ENCODE data around the gene AMDHD1.

The AMDHD1 gene

DNA sequence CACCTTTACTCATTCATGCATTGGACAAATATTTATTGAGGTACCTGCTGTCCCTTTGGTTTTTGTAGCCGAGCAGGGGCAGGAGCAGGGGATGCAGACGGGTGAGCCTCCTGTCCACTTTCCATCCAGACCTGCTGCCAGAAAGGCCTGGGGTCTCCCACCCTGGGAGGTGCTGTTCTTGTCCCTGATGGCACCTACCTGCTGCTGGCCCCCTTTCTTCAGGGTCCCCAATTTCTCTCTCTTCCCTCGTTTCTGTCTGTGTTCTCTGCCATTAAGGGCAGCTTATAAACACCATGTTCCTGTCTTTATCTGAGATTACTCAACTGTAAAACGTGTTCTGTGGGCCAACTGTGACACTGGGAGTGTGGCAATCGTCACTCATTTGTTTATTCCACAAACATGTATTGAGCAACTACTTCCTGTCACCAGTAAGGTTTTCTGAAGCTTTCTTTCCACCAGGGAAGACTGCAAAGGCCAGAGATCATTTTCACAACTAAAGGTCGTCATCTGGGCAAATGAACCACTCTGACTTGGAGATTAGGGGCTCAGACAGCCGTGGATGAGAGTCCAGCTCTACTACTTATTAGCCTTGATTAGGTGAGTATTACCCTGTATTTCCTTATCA lies 53.0 kb downstream of the AMDHD1 start, which contains the start of gene HAL:
Gene HAL (minus strand): TSS at position 311 of the 625 bp plus-strand sequence. CDS start 434 bp downstream, outside the sequence.
- DNase-seq (ENCODE audit: low read depth) = peak; percentile 23

GRCh38 chr12:95997276-95997675 lies 54.1 kb downstream of the AMDHD1 start:
- no peak for DNase-seq (ENCODE audit: low read depth)

DNA sequence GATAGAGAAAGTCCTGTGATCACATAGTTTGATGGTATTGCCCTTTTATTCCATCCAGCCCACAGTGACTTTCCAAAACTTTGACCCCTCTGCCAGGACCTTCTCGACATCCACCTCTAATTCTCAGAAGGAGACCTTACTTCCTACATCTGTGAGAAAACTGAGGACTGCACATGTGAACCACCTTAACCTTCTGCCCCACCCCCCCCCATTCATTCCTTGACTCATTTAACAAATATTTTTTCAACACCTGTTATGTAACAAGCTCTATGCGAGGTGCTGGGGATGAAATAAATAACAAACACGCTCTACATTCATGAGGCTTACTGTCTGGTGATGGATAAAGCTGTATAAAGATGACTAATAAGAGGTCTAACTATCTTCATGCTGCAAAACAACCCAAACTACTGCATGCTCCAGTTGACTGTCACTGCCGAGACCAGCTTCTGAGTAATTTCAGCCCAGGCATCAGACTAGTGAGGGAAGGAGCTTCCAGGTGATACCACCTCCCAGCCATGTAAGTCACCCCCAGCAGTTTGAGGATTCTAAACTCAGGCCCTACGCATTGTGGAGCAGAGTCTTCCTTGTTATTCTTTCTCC lies 54.9 kb downstream of the AMDHD1 start:
- no peak for DNase-seq (ENCODE audit: low read depth)

GRCh38 chr12:95998611-95999286 lies 55.6 kb downstream of the AMDHD1 start:
- DNase-seq (ENCODE audit: low read depth) = peak; percentile 49

DNA sequence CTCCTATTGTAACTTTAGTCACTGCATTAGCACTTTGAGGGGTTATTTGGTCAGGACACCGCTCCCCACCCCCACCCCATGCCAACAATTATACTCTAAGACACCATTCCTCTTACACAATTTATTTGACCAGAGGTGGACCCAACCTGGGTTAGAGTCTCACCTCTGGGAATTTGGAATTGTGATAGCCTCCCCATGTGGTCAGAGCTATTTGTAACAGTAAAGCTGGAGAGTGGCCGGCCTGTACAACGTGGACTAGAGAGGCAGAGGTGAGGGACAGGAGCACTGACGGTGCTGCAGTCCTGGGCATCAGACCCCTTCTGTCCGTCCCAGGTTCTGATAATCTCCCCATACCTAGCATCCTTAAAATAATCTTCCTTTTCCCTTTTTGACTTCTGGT lies 56.4 kb downstream of the AMDHD1 start:
- DNase-seq (ENCODE audit: low read depth) = no peak

DNA sequence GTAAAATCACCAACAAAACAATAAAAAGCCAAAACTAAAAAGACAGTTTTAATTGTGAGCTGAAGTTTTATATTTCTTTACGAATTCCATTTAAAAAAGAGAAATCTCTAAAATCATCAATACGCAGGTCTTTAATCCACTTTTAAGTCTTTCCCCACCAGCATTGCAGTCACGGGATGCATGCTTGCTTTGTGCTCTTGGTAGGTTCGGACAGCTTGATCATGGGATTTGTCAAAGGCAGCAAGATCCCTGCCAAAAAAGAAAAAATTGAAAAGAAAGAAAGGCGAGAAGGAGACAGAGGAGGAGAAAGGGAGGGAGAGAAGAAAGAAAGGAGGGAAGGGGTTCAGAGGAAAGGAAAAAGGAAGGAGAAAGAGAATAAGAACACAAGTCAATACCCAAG lies 57.7 kb downstream of the AMDHD1 start:
- DNase-seq (ENCODE audit: low read depth) = no peak

- no peak for DNase-seq (ENCODE audit: low read depth)
Measured at GRCh38 chr12:96006727-96007126, 63.6 kb downstream of the AMDHD1 start.

DNA sequence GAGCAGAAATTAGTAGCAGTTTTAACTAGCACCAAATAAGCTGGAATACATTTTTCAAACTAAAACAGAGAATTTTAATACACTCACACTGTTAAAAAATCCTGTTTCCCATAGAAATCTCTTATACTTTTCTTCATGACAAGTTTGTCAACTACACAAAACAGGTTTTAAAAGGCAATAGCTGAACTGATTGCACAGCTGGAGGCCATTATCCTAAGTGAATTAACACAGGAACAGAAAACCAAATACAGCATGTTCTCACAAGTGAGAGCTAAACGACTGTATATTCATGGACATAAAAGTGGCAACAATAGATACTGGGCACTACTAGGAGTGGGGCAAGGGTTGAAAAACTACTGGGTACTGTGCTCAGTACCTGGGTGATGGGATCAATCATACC lies 64.6 kb downstream of the AMDHD1 start:
- DNase-seq (ENCODE audit: low read depth) = no peak

GRCh38 chr12:96014943-96015599 lies 71.9 kb downstream of the AMDHD1 start:
- peak; percentile 50 for DNase-seq (ENCODE audit: low read depth)

GRCh38 chr12:96015672-96016071 lies 72.5 kb downstream of the AMDHD1 start:
- DNase-seq (ENCODE audit: low read depth) = peak; percentile 39
